ENCODE measurements around the gene ORC2. TPM values are rescaled to one million over a fixed set of nuclear protein-coding genes. Genes with fewer than 3 reads are reported as not detected.
A peak's percentile ranks its signal among the peaks of the same experiment; 100 is the strongest.

ORC2 gene
- total and polyA plus RNA-seq, 9 donors, result 9.8 to 31.4 (median 23.2) TPM

DNA sequence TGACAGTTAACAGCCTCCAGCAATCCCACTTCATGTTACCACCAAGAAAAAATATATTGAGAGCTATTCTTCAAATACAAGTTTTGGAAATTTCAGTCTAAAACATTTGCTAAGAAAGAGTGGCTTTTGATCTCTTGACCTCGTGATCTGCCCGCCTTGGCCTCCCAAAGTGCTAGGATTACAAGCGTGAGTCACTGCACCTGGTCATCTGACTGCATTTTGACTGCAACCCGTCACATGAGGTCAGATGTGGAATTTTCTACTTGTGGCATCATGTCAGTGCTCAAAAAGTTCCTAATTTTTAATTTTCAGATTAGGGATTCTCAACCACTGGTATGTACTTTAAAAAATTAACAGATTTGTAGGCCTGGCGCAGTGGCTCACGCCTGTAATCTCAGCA is 89.9 kb downstream of the ORC2 start:
- no peak overlapping the region for H3K4me3 ChIP-seq
- H3K27ac ChIP-seq, result no peak overlapping the region
- H3K36me3 ChIP-seq, result no peaks in the 10 kb centered on the region
- H3K4me1 ChIP-seq (ENCODE audit: insufficient read depth), result peaks cover 2% of the 10 kb centered on the region
- intact Hi-C loops (cut with DNase I), result no loop called here
- no peaks in the 10 kb centered on the region for H3K27me3 ChIP-seq
- 95 to 98% (median 96%) methylated on average over 6 of the region's 6 CpGs for whole genome bisulfite sequencing, 3 donors
- no peaks in the 10 kb centered on the region for H3K9me3 ChIP-seq
- TF ChIP-seq EP300 (IDR thresholded peaks at IDR 0.05) (no peak), CTCF (IDR thresholded peaks at IDR 0.05) (no peak), POLR2A (IDR thresholded peaks at IDR 0.05) (no peak)
- DNase-seq, result no peak

DNA sequence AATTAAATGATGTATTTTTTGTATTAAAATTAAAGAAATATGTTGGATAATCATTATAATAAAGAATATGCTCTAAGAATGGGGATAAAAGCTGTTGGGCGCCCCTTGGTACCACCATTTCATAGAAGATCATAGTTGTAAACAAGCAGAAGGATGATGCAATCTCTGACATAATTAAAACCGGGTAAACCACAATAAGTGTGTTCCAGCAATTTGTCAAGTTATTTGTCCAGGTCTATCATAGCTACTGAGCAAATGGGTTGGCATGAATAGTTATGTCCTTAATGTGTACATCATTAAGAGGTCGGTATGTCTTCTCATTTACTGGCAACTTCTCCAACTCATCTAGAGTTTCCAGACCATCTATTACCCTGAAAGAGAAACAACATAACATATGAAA is 92.3 kb downstream of the ORC2 start:
- Histone ChIP-seq H3K36me3 (no peaks in the 10 kb centered on the region), H3K27me3 (no peaks in the 10 kb centered on the region), H3K4me1 (ENCODE audit: insufficient read depth) (peaks cover 5% of the 10 kb centered on the region), H3K9me3 (no peaks in the 10 kb centered on the region), H3K4me3 (no peak overlapping the region), H3K27ac (no peak overlapping the region)
- DNase-seq, result no peak
- 72 to 84% (median 77%) methylated on average over 3 of the region's 3 CpGs for whole genome bisulfite sequencing, 3 donors
- TF ChIP-seq EP300 (IDR thresholded peaks at IDR 0.05) (no peak), CTCF (IDR thresholded peaks at IDR 0.05) (no peak), POLR2A (IDR thresholded peaks at IDR 0.05) (no peak)
- intact Hi-C loops (cut with DNase I), result no loop called here

- Histone ChIP-seq H3K9me3 (no peaks in the 10 kb centered on the region), H3K27me3 (no peaks in the 10 kb centered on the region), H3K27ac (no peak overlapping the region), H3K4me1 (ENCODE audit: insufficient read depth) (peaks cover 8% of the 10 kb centered on the region), H3K4me3 (no peak overlapping the region), H3K36me3 (no peaks in the 10 kb centered on the region)
- no peak for TF ChIP-seq CTCF (IDR thresholded peaks at IDR 0.05)
- TF ChIP-seq EP300 (IDR thresholded peaks at IDR 0.05), result no peak
- no peak for TF ChIP-seq POLR2A (IDR thresholded peaks at IDR 0.05)
- intact Hi-C loops (cut with DNase I), result loop anchor here in 1 of 4 donors (10.0 kb wide), 1 partner anchor 54 kb away; the partner anchor contains the start of gene BZW1
- WGBS, 3 donors, result 93 to 96% (median 96%) methylated on average over 2 of the region's 2 CpGs
- no peak for DNase-seq
Observed at GRCh38 chr2:200869014-200869413, 94.4 kb downstream of the ORC2 start.

- peak; percentile 97 to 98 (median 98) for DNase-seq
- no peaks in the 10 kb centered on the region for H3K36me3 ChIP-seq
- peaks cover 11% of the 10 kb centered on the region for H3K4me1 ChIP-seq (ENCODE audit: insufficient read depth)
- peak within 1 kb of the TSS; percentile 100 for H3K4me3 ChIP-seq
- 0 to 1% (median 1%) methylated on average over 83 to 89 of the region's 89 CpGs for WGBS, 3 donors
- intact Hi-C loops (cut with DNase I), result loop anchor here (2.0 to 10.0 kb wide), 3 partner anchors 50 to 52 kb away; partner anchors contain the start of gene BZW1 (in 3 of the 4)
- no peaks in the 10 kb centered on the region for H3K9me3 ChIP-seq
- no peaks in the 10 kb centered on the region for H3K27me3 ChIP-seq
- peak within 1 kb of the TSS; percentile 99 for H3K27ac ChIP-seq
- TF ChIP-seq POLR2A (IDR thresholded peaks at IDR 0.05) (peak; percentile 100), CTCF (IDR thresholded peaks at IDR 0.05) (peak in 2 of 3 donors; percentile 4 to 27), EP300 (IDR thresholded peaks at IDR 0.05) (peak; percentile 50)
Observed at GRCh38 chr2:200864176-200865034, 99.1 kb downstream of the ORC2 start, which contains the start of gene CLK1. Gene CLK1, minus strand, starts transcription at chr2:200864658. Its CDS starts 2,796 bp downstream, at chr2:200861862.

Data from ovary (tissue), 9 donors.